GM19025 (cell line): ENCODE measurements around the gene SARDH.
"Not testable (repeated sequence)": the region's sequence is repeated elsewhere in the genome, so short reads cannot be mapped to it uniquely, and the experiment has no call there.

Experiments used
- ATAC-seq: cut with Tn5 transposase; IDR thresholded peaks from one replicate; pipeline ENCODE4 v1.9.1; 2021; ENCODE audit warnings: mild to moderate bottlenecking, low read depth, moderate library complexity; ENCODE audit not compliant: unreplicated experiment

SARDH gene

DNA sequence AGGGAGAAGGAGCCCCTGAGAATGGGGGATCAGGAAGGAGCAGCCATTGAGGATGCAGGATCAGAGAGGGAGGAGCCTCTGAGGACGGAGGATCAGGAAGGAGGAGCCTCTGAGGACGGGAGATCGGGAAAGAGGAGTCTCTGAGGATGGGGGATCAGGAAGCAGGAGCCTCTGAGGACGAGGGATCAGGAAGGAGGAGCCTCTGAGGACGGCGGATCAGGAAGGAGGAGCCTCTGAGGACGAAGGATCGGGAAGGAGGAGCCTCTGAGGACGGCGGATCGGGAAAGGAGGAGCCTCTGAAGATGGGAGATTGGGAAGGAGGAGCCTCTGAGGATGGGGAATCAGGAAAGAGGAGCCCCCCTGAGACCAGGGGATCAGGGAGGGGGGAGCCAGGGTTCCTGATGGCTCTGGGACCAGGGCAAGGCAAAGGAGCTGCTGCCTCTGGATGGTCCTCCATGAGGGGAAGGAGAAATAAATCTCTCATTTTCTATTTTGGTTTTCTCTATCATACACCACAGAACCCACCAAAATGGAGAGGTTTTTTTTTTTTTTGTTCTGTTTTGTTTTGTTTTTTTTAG lies 22.6 kb upstream of the SARDH start:
- ATAC-seq = no peak

DNA sequence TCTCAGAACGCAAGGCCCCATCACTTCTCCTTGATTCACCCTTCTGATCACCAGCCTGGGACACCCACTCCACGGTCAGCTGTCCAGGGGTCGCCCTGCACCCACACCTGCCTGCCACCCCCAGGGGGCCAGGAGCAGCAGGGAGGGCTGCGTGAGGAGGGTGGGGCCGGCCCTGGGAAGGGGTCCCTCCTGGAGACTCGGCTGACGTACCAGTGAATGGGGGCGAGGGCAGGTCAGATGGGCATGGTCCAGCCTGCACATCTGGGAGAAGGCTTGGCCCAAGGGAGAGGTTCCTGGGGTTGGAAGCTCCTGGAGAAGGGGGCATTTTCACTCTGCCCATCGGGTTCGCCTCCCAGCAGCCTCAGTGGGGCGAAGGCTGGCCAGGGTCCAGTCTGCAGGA lies 21.8 kb upstream of the SARDH start:
- ATAC-seq = no peak

DNA sequence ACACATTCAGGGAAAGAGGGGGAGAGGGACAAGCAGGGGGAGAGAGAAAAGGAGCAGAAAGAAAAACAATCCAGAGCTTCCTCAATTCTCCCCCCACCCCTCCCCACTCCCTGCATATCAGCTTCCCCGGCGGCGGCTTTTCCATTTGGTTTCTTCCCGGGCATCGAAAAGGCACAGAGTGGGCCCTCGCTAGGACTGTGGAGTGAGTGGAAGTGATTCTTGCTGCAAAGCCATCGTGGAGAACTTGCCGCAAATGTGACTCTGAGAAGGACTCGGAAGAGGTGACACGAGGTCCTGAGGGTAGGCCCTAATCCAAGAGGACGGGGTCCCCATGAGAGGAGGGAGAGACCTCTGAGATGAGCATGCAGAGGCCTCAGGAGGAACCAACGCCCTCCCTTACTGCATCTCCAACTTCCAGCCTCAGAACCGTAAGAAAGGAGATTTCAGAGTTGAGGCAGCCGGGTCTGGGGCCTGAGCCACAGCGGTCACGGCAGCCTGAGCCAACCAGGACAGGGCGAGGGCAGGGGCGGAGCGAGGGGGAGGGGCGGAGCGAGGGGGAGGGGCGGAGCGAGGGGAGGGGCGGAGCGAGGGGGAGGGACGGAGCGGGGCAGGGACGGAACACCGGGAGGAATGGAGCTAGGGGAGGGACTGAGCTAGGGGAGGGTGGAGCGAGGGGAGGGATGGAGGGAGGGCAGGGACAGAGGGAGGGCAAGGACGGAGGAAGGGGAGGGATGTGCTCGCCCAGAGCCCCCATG lies 21.2 kb upstream of the SARDH start:
- ATAC-seq = no peak

DNA sequence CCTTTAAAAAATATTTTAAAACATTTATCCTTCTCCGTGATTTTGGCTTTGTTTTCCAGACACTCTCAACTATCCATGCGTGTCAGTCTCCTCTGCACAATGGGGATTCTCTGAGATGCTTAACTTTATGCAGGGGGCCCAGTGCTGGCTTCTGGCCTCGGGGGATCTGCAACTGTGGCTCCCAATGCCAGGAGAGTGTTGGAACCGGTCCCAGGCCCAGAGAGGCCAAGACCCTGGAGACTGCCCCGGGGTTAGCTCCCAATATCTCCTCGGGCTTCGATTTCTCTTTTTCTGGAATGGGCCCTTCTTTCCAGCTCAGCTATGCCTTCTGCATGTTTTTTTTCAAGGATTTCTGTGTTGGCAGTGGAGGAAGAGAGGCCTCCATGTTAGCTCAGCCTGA lies 20.1 kb upstream of the SARDH start:
- ATAC-seq = no peak

DNA sequence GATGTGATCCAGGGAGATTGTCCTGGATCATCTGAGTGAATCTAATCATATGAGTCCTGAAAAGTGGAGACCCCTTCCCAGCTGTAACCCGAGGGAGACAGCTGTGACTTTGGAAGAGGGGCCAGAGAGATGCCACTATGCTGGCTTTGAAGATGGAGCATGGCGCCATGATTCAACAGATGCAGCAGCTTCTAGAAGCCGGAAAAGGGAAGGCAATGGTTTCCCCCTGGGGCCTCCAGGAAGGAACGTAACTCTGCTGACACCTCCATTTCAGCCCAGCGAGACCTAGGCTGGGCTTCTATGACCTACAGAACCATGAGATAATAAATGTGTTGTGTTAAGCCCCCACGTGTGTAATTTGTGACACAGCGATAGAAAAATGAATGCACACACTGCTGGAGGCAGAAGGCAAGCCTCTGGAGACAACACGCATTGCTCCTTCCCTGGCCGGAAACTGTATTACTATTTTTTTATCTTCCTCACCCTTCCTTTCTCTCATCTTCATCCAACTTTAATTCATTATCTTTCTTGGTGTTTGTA lies 16.6 kb upstream of the SARDH start:
- ATAC-seq = no peak

DNA sequence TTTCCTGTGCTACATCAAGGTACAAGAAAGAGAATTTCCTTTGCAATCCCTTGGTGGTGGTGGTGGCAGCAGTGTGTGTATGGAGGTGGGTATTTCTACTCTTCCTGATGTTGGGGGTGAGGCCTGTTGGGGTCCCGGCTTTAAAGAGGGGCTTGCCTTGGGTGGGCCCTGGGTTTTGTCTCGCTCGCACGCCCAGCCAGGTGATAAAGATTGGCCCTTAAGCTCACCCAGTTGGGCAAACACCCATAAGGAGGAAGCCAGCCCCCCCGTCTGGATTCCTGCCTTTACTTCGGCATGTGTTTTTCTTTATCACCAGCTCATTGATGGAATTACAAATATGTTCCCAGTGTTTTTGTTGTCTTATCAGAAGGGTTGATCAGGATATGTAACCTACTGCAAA lies 16.0 kb upstream of the SARDH start:
- ATAC-seq = no peak

DNA sequence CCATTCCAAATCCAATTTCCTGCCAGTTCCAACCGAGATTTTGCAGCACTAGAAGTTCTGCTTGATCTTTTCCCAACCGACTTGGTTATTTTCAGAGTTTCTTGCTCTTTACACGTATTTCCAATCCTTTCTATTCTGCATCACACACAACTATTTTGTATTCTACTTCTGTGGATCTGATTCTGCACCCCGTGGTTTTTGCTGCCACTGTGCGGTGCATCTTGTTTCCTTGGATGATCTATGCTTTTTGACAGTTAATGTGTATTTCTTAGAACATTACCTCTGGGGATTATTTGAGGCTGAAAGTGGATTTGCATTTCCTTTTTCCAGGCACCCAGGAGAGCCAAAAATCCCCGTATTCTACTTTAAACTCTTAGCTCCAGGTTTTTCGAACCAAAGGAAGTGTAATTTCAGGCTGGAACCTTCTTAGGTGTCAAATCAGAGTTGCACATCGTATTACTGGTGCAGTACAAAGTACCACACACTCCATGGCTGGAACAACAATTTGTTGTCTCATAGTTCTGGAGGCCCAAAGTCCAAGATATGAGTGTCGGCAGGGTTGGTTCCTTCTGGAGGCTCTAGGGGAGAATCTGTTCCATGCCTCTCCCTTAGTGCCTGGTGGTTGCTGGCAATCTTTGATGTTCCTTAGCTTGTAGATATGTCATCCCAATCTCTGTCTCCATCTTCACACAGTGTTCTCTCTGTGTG lies 14.7 kb upstream of the SARDH start:
- ATAC-seq = no peak

DNA sequence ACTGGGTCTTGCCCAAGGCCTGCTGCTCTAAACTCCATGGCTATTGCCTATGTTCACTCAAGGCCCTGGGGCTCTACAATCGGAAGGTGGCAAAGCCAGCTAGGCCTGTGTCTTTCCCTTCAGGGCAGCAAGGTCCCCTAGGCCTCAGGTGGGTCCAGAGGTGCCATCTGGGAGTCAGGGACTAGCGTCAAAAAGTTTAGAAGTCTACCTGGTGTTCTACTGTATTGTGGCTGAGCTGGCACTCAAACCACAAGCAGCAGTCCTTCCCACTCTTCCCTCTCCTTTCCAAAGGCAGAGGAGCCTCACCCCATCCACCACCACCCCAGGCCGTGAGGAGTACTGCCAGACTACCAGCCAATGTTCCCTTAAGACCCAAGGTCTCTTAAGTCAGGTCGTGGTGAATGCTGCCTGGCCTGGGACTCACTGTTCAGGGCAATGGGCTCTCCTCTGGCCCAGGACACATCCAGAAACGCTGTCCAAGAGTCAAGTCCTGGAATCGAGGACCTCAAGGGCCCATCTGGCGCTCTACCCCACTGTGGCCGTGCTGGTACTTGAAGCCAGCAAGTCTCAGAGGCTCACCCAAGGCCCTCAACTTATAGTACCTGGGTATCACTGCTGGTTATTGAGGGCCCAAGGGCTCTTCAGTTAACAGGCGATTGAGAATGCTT lies 13.0 kb upstream of the SARDH start:
- no peak for ATAC-seq

DNA sequence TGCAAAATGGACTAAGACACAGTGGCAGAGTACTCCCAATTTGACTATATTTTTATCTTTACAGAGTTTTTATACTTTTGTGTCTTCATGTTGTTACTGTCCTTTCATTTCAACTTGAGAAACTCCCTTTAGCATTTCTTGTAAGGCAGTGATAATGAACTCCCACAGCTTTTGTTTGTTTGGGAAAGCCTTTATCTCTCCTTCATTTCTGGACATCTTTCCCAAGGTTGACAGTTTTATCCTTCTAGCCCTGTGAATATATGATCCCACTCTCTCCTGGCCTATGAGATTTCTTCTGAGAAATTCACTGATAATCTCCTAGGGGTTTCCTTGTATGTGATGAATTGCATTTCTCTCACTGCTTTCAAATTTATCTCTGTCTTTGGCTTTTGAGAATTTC lies 9.2 kb upstream of the SARDH start:
- ATAC-seq = no peak

DNA sequence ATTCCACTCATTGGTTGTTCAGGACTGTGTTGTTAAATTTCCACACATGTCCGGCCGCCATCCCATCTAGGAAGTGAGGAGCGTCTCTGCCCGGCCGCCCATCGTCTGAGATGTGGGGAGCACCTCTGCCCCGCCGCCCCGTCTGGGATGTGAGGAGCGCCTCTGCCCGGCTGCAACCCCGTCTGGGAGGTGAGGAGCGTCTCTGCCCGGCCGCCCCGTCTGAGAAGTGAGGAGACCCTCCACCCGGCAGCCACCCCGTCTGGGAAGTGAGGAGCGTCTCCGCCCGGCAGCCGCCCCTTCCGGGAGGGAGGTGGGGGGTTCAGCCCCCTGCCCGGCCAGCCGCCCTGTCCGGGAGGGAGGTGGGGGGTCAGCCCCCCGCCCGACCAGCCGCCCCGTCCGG lies 6.4 kb upstream of the SARDH start:
- ATAC-seq = not testable (repeated sequence)

DNA sequence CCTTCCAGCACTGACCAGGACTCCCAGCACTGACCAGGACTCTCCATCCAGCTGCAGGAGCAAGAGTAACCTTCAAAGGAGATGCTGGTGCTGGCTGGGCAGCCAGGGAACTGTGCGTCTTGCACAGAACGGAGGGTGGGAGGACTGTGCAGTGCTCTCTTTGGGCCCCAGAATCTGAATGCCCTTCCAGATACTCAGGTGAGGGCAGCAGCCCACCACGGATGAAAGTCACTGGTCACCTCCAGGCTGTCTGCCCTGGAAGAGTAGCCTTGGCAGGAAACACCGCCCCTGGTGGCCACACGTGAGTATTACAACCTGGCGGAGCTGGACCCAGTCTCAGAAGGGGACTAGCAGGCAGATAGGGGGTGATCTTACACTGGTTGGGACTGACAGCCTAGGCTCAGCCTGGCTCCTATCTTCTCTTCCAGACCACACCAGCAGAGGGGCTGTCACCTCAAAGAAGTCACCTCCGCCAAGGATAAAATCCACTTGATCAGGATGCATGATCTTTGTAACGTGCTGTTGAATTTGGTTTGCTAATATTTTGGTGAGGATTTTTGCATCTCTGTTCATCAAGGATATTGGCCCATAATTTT lies 4.8 kb upstream of the SARDH start:
- ATAC-seq = no peak

DNA sequence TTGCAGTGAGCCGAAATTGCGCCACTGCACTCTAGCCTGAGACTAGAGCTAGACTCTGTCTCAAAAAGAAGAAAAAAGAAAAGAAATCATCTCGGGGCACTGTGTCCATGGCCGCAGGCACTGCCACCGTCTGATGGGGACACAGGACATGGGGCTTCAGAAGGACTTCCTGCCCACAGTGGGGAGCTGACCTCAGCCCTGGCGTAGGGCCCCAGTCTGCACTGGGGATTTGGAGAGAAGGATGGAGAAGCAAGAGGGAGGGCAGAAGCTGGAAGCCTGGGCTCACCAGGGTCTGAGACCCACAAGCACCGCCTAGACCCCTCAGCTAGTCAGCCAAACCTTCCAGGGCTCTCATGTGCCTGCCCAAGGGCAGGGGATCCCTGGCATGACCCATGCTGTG lies 4.1 kb upstream of the SARDH start:
- no peak for ATAC-seq

DNA sequence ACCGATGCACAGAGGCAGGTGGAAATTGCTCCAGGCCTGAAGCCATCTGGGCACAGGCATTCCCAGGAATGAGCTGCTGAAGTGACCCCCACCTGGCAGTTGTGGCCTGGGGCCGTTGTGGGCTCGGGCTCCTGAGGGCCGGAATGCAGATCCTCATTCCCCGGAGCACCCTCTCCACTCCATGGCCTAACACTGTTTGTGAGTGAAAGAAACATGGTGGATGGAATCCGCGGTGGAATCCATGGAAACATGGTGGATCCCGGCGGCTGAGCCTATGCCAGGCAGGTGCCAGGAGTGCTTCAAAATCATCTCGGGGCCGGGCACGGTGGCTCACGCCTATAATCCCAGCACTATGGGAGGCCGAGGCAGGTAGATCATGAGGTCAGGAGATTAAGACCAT lies 3.6 kb upstream of the SARDH start:
- ATAC-seq = no peak

DNA sequence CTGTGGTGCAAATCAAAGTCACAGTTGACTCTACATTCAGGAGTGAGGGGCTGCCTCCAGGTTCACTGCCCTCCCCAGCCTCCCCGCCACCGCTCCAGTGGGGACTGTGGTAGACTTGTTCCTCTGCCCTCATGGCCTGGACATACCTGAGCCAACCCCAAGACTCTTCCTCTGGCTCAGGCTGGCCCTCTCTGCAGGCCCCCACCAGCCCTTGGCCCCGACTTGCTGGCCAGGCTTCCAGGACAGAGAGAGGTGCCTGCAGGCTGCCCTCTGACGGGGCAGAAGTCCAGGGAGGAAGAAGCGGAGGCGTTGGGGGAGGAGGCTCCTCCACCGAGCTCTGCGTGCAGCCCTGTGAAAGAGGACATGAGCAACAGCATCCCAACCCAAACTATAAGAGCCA lies 2.8 kb upstream of the SARDH start:
- no peak for ATAC-seq

DNA sequence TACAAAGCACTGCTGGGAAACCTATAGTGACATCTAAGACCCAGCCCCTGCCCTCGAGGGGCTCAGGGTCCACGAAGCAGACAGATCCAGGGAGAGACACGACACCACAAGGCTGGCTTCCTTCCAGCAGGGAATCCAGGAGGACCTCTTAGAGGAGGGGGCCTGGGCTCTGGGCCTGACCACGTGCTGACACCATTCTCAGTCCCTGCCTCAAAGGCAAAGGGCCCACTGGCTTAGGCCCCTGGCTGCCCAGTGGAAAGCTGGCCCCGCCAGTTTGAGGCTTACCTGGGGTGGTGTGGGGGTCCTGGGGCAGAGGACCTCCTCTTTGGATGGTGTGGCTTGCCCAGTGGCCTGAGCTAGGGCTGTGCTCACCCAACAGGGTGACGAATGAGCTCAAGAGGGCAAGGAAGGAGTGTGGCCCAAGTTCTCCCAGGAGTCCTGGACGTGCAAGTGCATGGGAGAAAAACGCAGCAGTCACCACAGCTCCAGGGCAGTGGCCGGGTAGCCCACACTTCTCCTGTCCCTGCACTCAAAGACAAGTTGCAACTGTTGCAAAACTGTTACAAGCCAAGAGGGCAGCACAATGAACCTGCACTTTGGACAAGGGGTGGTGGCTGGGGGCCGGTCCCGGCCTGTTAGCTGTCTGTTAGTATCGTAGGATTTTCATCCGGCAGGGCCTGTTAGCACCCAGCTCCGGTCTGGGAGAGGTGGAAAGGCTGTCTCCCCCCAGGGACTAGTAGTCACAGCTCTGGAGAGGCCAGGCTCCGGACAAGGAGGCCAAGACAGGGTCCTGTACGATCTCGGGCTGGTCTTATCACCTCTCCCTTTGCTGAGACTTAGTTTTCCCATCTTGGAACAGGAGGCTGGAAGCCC lies 1.5 kb upstream of the SARDH start:
- no peak for ATAC-seq

DNA sequence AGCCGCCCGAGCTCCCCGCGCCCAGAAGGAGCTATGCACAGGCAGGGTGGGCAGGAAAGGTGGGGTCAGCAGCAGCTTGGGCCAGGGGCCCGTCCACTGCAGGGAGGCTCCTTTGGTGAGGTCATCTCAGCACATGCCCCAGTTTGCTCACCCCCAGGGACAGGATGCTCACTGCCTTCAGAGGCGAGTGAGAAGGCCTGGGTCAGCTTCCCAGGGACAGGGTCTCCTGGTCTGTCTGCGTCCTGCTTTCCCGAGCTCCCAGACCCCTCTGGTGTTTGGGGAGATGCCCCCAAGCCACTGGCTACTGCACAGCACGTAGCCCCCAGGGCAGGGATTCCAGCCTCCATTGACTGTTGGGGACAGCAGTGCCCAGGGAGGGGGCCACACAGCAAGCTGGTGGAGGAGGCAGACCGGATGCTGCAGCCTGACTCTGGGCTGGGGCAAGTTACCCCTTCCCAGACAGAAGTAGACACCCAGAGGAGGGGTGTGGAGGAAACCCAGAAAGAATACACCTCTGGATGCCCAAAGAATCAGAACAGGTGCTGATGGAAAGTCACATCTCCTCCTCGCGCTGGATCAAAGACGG lies 581 bp upstream of the SARDH start:
- no peak for ATAC-seq

DNA sequence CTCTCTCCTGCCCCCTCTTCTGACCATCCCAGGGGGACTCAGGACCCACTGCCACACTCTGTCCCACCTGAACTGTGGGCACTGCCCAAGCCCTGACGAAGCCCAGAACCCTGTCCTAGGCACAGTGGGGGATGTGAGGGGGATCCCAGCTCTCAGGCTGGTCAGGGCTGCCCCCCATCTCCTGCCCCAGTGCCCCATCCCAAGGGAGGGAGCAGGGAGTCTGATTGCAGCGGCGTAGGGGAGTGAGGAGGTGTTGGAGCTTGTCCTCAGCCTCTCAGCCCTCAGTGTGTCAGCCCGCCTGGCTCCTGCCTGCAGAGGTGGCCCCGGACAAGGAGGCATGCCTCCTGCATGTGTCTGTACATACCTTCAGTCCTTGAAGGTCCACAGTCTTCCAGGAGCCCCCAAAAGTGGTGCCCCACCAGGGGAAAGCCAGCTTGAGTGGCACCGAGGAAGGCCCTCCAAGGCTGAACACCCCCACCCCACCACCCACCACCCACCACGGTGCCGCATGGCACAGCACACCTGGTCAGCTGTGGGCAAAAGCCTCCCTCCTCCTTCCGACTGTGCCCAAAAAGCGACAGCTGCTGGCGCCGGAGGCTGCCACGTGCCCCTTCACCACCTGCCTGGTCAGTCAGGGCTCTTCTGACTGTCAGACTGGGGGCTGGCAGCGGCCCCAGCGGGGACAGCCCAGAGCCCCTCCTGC lies 930 bp downstream of the SARDH start:
- ATAC-seq = no peak

DNA sequence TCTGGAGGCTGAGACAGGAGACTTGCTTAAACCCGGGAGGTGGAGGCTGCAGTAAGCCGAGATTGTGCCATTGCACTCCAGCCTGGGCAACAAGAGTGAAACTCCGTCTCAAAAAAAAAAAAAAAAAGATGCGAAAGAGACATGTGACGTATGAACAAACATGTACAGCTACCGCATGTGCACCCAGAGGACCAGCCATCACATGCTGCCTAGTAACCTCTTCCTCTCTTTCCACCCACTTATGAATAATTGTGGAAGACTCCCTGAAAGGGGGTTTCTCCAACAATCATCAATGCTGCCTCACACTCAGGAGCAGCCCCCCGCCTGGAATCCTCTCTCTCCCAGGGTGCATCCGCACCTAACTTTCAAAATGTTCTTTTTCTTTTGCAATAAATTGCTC lies 2.2 kb downstream of the SARDH start:
- no peak for ATAC-seq

DNA sequence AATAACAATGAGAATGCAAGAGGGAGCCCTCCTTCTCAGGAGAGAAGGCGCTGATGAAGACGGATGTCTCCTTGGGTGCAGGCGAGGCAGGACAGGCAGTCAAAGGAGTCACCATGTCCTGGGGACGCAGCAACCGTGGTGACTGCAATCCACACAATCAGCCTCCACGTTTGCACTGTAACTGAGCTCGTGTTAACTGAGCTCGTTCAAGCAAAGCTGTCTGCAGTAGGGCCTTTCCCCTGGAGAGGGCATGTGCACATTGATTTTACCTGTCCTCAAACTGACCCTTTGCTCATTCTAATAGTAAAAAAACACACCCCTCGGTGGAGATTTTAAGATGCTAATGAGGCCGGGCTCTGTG lies 2.8 kb downstream of the SARDH start:
- no peak for ATAC-seq
